HS-27A (cell line): ENCODE measurements around the gene METRN.

Experiments
- DNase-seq: peaks from one replicate; pipeline ENCODE4 v3.0.0-alpha.2; 2012; ENCODE audit warnings: low read depth, missing footprints

The METRN gene

GRCh38 chr16:709566-710499, 5.1 kb upstream of the METRN start:
- DNase-seq: peak; percentile 51

GRCh38 chr16:710500-711075, 4.3 kb upstream of the METRN start:
- no peak for DNase-seq

- no peak for DNase-seq
These were observed 3.8 kb upstream of the METRN start for GRCh38 chr16:711084-711483.

- no peak for DNase-seq
These were observed 3.2 kb upstream of the METRN start for GRCh38 chr16:711548-712320.

- DNase-seq: peak; percentile 88
These were observed 2.1 kb upstream of the METRN start for GRCh38 chr16:712740-713250.

- no peak for DNase-seq
These were observed 839 bp upstream of the METRN start for GRCh38 chr16:714079-714478.

GRCh38 chr16:715477-716199, 720 bp downstream of the METRN start:
- DNase-seq: no peak

GRCh38 chr16:716200-716568, 1.3 kb downstream of the METRN start:
- no peak for DNase-seq

GRCh38 chr16:716768-717325, 1.9 kb downstream of the METRN start:
- DNase-seq: no peak

- no peak for DNase-seq
These were observed 2.7 kb downstream of the METRN start for GRCh38 chr16:717450-718245.

- DNase-seq: no peak
These were observed 3.5 kb downstream of the METRN start for GRCh38 chr16:718389-718788.

GRCh38 chr16:718922-719321, 4.0 kb downstream of the METRN start:
- no peak for DNase-seq

GRCh38 chr16:719815-720446, 5.0 kb downstream of the METRN start:
- no peak for DNase-seq

- no peak for DNase-seq
These were observed 5.6 kb downstream of the METRN start for GRCh38 chr16:720447-720989.

GRCh38 chr16:720990-721764, 6.3 kb downstream of the METRN start, which contains the start of gene ANTKMT:
TSS of gene ANTKMT (plus strand) at chr16:721146. CDS start at chr16:721275, 129 bp downstream.
- peak; percentile 54 for DNase-seq

- DNase-seq: no peak
These were observed 7.0 kb downstream of the METRN start for GRCh38 chr16:721765-722540.

- no peak for DNase-seq
These were observed 8.1 kb downstream of the METRN start for GRCh38 chr16:722835-723633.
